SH-SY5Y (cell line): ENCODE results near the gene LRRC4C.

Experiments used
- GATA2 ChIP-seq: IDR thresholded peaks from 2 replicates; pipeline ENCODE4 v1.6.1; 2011; ENCODE audit warnings: mild to moderate bottlenecking, low read depth, low read length
- GATA3 ChIP-seq: IDR thresholded peaks from 2 replicates; pipeline ENCODE4 v1.6.1; 2011; ENCODE audit warnings: low read depth, mild to moderate bottlenecking, low read length, moderate library complexity

DNA sequence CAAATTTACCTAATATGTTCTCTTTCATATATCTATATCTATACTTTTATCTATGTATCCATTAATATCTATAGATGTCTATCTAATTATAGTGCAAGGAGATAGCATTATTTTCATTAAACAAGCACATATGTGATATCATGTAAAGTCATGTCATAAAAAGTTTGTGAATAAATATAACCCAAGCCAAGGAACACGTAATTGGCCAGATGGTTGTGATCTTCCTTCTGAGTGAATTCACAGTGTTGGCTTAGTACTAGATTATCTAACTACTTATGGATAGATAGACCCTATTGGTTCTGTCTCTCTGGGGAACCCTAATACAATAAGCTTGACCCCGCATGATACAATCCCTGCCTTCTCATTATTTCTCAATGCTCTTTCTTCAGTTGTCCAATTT is 484.4 kb downstream of the LRRC4C start:
- TF ChIP-seq GATA2: no peak
- TF ChIP-seq GATA3: no peak
